ENCODE data around the gene PLPP4.

DNA sequence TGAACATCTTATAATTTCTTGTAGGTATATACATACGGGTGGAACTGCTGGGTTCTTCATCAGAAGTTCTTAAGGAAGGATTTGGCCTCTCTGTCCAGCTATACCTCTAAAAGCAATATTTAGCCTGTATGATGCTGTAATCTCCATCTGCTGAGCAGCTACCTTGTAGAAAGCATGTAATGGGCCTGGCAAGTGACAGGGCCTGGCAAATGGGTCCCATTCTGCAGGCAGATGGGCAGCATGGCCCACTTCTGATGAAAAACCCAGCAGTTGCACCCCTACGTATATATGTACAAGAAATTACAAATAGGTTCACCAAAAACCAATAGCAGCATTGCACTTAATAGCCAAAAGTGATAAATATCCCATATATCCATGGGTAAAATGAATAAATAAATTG is 9.0 kb downstream of the PLPP4 start:
- TF ChIP-seq, protein P1, sequence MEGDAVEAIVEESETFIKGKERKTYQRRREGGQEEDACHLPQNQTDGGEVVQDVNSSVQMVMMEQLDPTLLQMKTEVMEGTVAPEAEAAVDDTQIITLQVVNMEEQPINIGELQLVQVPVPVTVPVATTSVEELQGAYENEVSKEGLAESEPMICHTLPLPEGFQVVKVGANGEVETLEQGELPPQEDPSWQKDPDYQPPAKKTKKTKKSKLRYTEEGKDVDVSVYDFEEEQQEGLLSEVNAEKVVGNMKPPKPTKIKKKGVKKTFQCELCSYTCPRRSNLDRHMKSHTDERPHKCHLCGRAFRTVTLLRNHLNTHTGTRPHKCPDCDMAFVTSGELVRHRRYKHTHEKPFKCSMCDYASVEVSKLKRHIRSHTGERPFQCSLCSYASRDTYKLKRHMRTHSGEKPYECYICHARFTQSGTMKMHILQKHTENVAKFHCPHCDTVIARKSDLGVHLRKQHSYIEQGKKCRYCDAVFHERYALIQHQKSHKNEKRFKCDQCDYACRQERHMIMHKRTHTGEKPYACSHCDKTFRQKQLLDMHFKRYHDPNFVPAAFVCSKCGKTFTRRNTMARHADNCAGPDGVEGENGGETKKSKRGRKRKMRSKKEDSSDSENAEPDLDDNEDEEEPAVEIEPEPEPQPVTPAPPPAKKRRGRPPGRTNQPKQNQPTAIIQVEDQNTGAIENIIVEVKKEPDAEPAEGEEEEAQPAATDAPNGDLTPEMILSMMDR (IDR thresholded peaks at IDR 0.05) = no peak
- no peak for TF ChIP-seq ZFX (IDR thresholded peaks at IDR 0.05; ENCODE audit: borderline replicate concordance)
